Tibial nerve (tissue), 3 donors: Measurements from ENCODE around the gene LTO1.

Experiments used
- CTCF ChIP-seq, 5 experiments: fragments of 200-600 bp in 3 of 5; fragments of 450-650 bp in 2 of 5; sonication (generic) in 3 of 5; IDR thresholded peaks; one replicate each; pipeline ENCODE4 v1.5.1; 2016 to 2019; ENCODE audit warnings: antibody characterized with exemption in 5 of 5, mild to moderate bottlenecking in 3 of 5, moderate library complexity in 2 of 5
- POLR2A ChIP-seq, 2 donors: fragments of 450-650 bp; IDR thresholded peaks; one replicate each; pipeline ENCODE4 v1.6.1; 2017; ENCODE audit warnings: antibody characterized with exemption in 2 of 2, mild to moderate bottlenecking in 2 of 2, moderate library complexity in 2 of 2

GRCh38 chr11:69721745-69722144, 46.6 kb upstream of the LTO1 start:
- TF ChIP-seq CTCF (IDR thresholded peaks at IDR 0.05) (peak in 1 of 5 experiments; percentile 13), POLR2A (IDR thresholded peaks at IDR 0.05) (no peak)
